Measurements from ENCODE around the gene CD200.

DNA sequence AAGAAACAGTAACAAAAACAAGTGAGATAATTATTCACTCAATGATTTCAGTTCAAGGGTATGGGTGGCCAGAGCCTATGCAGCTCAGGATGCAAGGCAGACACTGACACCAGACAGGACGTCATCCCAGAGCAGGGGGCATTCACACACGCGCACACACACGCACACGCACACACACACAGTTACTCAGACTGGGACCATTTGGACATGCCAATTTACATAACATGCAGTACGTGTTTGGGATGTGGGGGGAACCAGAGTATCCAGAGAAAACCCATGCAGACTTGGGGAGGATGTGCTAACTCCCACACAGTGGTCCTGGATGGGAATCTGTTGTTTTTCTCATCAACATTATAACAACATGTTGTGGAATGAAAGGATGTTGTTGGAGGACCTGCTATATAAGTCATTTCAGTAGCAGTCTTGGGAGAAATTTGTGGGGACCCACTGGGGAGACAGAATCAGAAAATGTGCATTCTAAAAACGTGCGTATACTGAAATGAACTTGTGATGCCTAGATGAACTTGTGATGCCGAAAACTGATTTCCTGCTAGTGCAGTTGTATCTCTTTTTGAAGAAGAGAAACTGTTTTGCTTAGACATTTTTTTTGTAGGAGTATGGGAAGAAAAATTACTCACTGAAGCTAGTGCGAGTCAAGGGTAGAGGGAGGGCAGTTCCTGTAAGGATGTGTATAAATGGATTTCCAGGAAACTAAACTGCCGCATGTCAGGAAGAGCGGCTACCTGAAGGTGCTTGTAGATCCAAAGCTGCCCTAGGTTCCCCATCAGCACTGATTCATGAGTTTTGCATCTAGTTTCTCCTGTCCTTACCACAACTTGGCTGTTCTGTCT lies 25.2 kb downstream of the CD200 start:
- TF ChIP-seq POLR2AphosphoS5 (IDR thresholded peaks at IDR 0.05; ENCODE audit: low read length), result no peak
- TF ChIP-seq CBX5 (IDR thresholded peaks at IDR 0.05; ENCODE audit: low read depth), result no peak
- TF ChIP-seq SRF (IDR thresholded peaks at IDR 0.05; ENCODE audit: low read depth in 2 of 2, low read length in 2 of 2), result no peak
- TF ChIP-seq HDAC2 (IDR thresholded peaks at IDR 0.05), result no peak
- no peak for TF ChIP-seq CHD2 (IDR thresholded peaks at IDR 0.05; ENCODE audit: borderline replicate concordance, low read depth, low read length)

Measured in GM12878 (cell line).